ENCODE results near the gene PLXDC1.

PLXDC1 gene

DNA sequence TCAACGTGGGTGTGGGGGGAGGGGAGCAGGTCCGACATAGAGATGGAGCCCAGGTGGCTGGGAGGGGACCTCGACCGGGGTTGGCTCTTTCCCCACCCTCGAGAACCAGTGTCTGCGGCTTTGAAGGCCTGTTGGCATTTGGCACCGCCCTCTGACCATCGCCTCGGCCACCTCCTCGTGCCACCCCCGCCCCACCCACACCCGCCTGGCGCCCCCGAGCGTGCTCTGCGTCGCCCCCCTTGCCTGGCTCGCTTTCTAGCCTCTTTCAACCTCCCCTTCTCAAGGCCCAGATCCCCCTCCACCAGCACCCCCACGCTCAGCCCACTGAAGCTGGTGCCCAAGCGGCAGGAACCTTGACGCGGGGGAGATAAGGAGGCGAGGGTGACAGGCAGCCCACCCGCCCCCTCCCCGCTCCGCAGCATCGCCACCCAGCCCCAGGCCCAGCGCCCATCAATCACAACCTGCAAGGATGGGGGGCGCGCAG lies 45.4 kb upstream of the PLXDC1 start:
- peak; percentile 58 for DNase-seq (ENCODE audit: low spot score)

DNA sequence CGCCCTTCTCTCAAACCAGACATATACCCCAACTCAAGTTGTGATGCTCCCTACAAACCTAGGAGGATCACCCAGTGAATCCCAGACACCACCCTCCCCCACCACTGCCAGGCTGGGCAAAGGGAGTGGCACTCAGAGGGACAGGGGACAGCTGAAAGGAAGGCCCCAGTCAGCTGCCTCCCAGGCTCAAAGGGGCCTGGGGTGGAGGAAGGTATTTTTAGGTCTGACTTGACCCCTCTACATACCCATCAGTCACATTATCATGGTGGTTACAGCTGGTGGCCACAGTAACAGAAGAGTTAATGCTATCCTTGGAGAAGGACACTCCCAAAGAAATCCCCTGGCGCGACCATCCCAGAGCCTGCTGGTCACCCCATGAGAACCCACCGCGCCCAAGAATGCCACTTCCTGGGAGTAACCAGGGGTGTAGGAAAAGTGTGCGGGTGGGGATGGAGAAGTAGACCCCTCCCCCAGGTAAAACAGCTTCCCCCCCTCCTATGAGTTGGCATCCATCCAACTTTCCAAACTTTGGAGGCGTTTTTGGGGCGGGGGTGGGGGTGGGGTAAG lies 44.9 kb upstream of the PLXDC1 start:
- DNase-seq (ENCODE audit: low spot score): no peak

More for the DNA sequence above, 45.4 kb upstream of the PLXDC1 start:
- TF ChIP-seq, protein P1, sequence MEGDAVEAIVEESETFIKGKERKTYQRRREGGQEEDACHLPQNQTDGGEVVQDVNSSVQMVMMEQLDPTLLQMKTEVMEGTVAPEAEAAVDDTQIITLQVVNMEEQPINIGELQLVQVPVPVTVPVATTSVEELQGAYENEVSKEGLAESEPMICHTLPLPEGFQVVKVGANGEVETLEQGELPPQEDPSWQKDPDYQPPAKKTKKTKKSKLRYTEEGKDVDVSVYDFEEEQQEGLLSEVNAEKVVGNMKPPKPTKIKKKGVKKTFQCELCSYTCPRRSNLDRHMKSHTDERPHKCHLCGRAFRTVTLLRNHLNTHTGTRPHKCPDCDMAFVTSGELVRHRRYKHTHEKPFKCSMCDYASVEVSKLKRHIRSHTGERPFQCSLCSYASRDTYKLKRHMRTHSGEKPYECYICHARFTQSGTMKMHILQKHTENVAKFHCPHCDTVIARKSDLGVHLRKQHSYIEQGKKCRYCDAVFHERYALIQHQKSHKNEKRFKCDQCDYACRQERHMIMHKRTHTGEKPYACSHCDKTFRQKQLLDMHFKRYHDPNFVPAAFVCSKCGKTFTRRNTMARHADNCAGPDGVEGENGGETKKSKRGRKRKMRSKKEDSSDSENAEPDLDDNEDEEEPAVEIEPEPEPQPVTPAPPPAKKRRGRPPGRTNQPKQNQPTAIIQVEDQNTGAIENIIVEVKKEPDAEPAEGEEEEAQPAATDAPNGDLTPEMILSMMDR (IDR thresholded peaks at IDR 0.05; ENCODE audit: extremely low read depth, missing control alignments): no peak

DNA sequence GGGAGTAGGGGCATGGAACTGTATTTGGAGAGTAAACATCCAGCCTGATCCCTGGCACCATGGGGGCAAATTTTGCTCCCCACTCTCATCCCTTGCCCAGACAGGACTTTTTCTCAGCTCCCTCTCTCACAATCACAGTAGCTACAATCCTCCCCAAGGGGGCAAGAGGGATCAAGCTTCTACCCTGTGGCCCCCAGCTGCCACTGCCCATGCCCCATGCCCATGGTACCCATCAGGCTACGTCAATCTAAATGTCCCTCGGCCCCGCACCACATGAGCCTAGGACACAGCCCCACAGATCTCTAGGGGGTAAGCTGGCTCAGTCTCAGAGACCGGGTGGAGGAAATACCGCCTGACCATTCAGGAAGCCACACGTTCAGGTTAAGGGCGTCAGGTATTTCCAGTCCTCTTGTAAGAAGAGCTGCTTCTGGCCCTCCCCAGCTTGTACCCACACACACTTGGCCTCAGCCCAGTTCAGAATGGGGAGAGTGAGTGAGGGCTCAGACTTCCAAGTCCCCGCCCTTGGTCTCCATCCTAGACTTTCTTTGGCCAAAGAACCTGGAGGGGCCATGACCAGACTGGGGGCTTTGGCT lies 44.2 kb upstream of the PLXDC1 start:
- TF ChIP-seq, protein P1 (IDR thresholded peaks at IDR 0.05; ENCODE audit: extremely low read depth, missing control alignments): no peak
- peak; percentile 71 for DNase-seq (ENCODE audit: low spot score)

More for the DNA sequence above, 44.9 kb upstream of the PLXDC1 start:
- TF ChIP-seq, protein P1 (IDR thresholded peaks at IDR 0.05; ENCODE audit: extremely low read depth, missing control alignments): no peak

- no peak for DNase-seq (ENCODE audit: low spot score)
- TF ChIP-seq, protein P1 (IDR thresholded peaks at IDR 0.05; ENCODE audit: extremely low read depth, missing control alignments): no peak
Measured at GRCh38 chr17:39194985-39195524, 43.6 kb upstream of the PLXDC1 start.

DNA sequence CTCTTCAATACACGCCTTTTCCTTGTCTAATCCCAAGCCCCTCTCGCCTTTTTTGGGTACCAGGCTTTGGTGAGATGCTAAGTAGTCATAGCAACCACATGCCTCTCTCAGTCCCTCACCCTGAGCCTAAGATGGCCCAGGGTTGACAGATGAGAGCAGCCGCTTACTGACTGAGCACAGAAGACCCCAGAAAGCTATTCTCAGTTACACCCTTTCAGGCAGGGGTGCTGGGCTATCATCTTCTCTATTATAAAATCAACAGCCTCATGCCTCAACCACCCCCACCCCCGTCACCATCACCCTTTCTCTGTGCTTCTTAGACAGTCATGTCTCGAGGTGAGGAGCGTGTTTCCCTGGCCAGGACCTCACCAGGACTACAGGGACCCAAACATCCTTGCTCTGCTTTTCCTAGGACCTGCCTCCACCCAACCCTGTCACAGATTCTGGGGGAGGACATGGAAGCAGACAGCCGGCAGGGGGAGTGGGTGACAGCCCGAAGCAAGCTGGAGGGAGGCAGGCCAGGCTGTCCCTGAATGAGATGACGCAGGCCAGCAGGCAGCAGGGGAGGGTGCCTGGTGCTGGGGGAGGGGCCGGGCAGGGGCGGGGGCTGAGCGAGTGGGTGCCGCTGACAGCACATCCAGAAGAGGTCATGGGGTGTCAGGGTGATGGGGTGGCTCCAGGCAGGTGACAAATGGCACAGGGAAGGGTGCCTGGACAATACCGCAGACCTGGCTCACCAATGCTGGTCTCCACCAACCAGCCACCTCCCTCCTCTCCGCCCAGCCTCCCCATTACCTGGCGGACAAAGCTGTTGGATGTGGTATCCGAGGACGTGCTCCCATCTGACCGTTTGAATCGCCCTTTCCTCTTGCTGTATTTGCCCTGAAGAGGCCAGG lies 42.9 kb upstream of the PLXDC1 start:
- DNase-seq (ENCODE audit: low spot score): no peak
- TF ChIP-seq, protein P1 (IDR thresholded peaks at IDR 0.05; ENCODE audit: extremely low read depth, missing control alignments): no peak

DNA sequence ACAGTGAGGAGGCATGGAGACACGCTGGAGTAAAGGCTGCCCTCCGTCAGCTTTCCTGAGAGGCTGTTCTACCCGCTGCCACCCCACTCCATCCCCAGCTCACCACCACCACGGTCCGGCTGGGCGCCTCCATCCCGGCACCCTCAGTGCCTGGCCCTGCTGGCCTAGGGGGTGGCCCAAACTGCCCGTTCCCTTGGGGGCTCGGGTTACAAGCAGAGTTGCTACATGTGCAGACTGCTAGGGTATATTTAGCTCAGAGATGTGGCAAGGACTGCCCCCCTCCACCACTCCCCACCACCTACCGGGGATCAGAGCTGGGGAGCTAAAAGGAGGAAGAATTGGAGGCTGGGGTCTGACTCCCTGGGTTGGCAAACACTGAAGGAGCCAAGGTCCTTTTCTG lies 41.9 kb upstream of the PLXDC1 start:
- TF ChIP-seq, protein P1 (IDR thresholded peaks at IDR 0.05; ENCODE audit: extremely low read depth, missing control alignments): no peak
- DNase-seq (ENCODE audit: low spot score): no peak

All from GM20000 (cell line).